HG03565 (cell line): ENCODE results near the gene CLASP2.
A peak's percentile ranks its signal among the peaks of the same experiment; 100 is the strongest.
"Not testable (repeated sequence)": the region's sequence is repeated elsewhere in the genome, so short reads cannot be mapped to it uniquely, and the experiment has no call there.

Experiments used
- ATAC-seq: cut with Tn5 transposase; IDR thresholded peaks from one replicate; pipeline ENCODE4 v1.9.1; 2021; ENCODE audit warnings: mild to moderate bottlenecking, moderate library complexity; ENCODE audit not compliant: unreplicated experiment

Gene CLASP2

GRCh38 chr3:33690341-33690740 lies 27.7 kb downstream of the CLASP2 start:
- ATAC-seq: no peak

GRCh38 chr3:33687406-33688010 lies 30.5 kb downstream of the CLASP2 start:
- no peak for ATAC-seq

- ATAC-seq: no peak
Measured at GRCh38 chr3:33682770-33683169, 35.3 kb downstream of the CLASP2 start.

- no peak for ATAC-seq
Measured at GRCh38 chr3:33681667-33682066, 36.4 kb downstream of the CLASP2 start.

GRCh38 chr3:33678073-33678472 lies 40.0 kb downstream of the CLASP2 start:
- ATAC-seq: no peak

- ATAC-seq: not testable (repeated sequence)
Measured at GRCh38 chr3:33673436-33673835, 44.6 kb downstream of the CLASP2 start.

- ATAC-seq: no peak
Measured at GRCh38 chr3:33668618-33669017, 49.4 kb downstream of the CLASP2 start.

- ATAC-seq: no peak
Measured at GRCh38 chr3:33665294-33665693, 52.8 kb downstream of the CLASP2 start.

- ATAC-seq: no peak
Measured at GRCh38 chr3:33664195-33664594, 53.9 kb downstream of the CLASP2 start.

GRCh38 chr3:33663042-33663441 lies 55.0 kb downstream of the CLASP2 start:
- ATAC-seq: no peak

GRCh38 chr3:33659856-33660434 lies 58.1 kb downstream of the CLASP2 start:
- ATAC-seq: no peak

GRCh38 chr3:33658991-33659848 lies 58.8 kb downstream of the CLASP2 start:
- ATAC-seq: peak; percentile 77

- ATAC-seq: peak; percentile 25
Measured at GRCh38 chr3:33658621-33658990, 59.4 kb downstream of the CLASP2 start.

GRCh38 chr3:33658039-33658438 lies 60.0 kb downstream of the CLASP2 start:
- ATAC-seq: no peak

- ATAC-seq: no peak
Measured at GRCh38 chr3:33652736-33653135, 65.3 kb downstream of the CLASP2 start.

GRCh38 chr3:33651101-33651500 lies 67.0 kb downstream of the CLASP2 start:
- ATAC-seq: not testable (repeated sequence)

GRCh38 chr3:33650495-33650894 lies 67.6 kb downstream of the CLASP2 start:
- no peak for ATAC-seq

- no peak for ATAC-seq
Measured at GRCh38 chr3:33648793-33649192, 69.3 kb downstream of the CLASP2 start.

GRCh38 chr3:33646406-33646805 lies 71.6 kb downstream of the CLASP2 start:
- ATAC-seq: no peak

GRCh38 chr3:33645060-33645647 lies 72.9 kb downstream of the CLASP2 start:
- ATAC-seq: no peak

GRCh38 chr3:33644582-33644981 lies 73.5 kb downstream of the CLASP2 start:
- no peak for ATAC-seq

- ATAC-seq: no peak
Measured at GRCh38 chr3:33642806-33643205, 75.2 kb downstream of the CLASP2 start.
